Endothelial cell of umbilical vein (primary cell): ENCODE measurements around the gene GUCY1A1. TPM values are rescaled to one million over a fixed set of nuclear protein-coding genes. Genes with fewer than 3 reads are reported as not detected.
"Not testable (repeated sequence)": the region's sequence is repeated elsewhere in the genome, so short reads cannot be mapped to it uniquely, and the experiment has no call there.

Experiments used
- BruUV-seq: library from RNA; stranded (reverse); fragments of 400-500 nt; replicated peaks from 2 replicates; lab custom pipeline; 2021; lab: Mats Ljungman, UMichigan
- CTCF ChIA-PET: fragments of 300-600, 350-600 bp; sonication (Branson Sonifier 250); formaldehyde crosslinking; loops from one replicate; lab custom pipeline; 2021; ENCODE audit warnings: antibody characterized with exemption, inconsistent platforms; lab: Charles Lee
- POLR2A ChIA-PET: fragments of 300-600, 350-600 bp; sonication (Branson Sonifier 250); formaldehyde crosslinking; loops from one replicate; lab custom pipeline; 2021; ENCODE audit warnings: antibody characterized with exemption, inconsistent platforms; lab: Charles Lee
- DNase-seq: peaks from one replicate; pipeline ENCODE4 v3.0.0-alpha.2; 2011; ENCODE audit warnings: low read depth, low spot score
- FAIRE-seq: peaks from 2 replicates; lab custom pipeline; 2011; peaks lifted over from hg19 to GRCh38; lab: Jason Lieb, UNC
- H2AFZ ChIP-seq: 2 replicates; pipeline ENCODE4 v1.6.0; 2012; ENCODE audit warnings: low read depth, low read length, control low read depth, inconsistent platforms
- H3K27ac ChIP-seq: 2 replicates; pipeline ENCODE4 v1.5.1; 2011; ENCODE audit warnings: low read depth, mild to moderate bottlenecking, control low read depth, low read length, moderate library complexity; ENCODE audit not compliant: insufficient read depth
- H3K27me3 ChIP-seq, 2 experiments: 2 replicates each; pipeline versions ENCODE4 v1.6.0 to v1.6.1; 2011; ENCODE audit warnings: low read length in 2 of 2, mixed read lengths in 1 of 2; ENCODE audit not compliant: control insufficient read depth in 2 of 2, insufficient read depth in 2 of 2
- H3K36me3 ChIP-seq, 2 experiments: 2 replicates in 1 of 2; 3 replicates in 1 of 2; pipeline ENCODE4 v1.5.1; 2011; ENCODE audit warnings: low read length in 2 of 2, mild to moderate bottlenecking in 1 of 2, moderate library complexity in 1 of 2; ENCODE audit not compliant: control insufficient read depth in 2 of 2, insufficient read depth in 2 of 2; ENCODE audit errors: extremely low read depth in 1 of 2
- H3K4me1 ChIP-seq: 3 replicates; pipeline ENCODE4 v1.5.1; 2011; ENCODE audit warnings: mild to moderate bottlenecking, low read length; ENCODE audit not compliant: control insufficient read depth, insufficient read depth; ENCODE audit errors: extremely low read depth
- H3K4me2 ChIP-seq: 2 replicates; pipeline ENCODE4 v1.6.1; 2011; ENCODE audit warnings: low read length, control low read depth, mixed read lengths; ENCODE audit not compliant: insufficient read depth
- H3K4me3 ChIP-seq, 3 experiments: fragments of 200-600 bp in 1 of 3; sonication (generic), shearing (Covaris generic) in 1 of 3; replicated peaks in 1 of 3; 2 replicates each; pipeline ENCODE4 v1.5.1; 2011 to 2016; ENCODE audit warnings: control low read depth in 3 of 3, low read length in 3 of 3, mild to moderate bottlenecking in 2 of 3, inconsistent platforms in 1 of 3, low read depth in 1 of 3, moderate library complexity in 1 of 3; ENCODE audit not compliant: insufficient read depth in 1 of 3
- H3K79me2 ChIP-seq: 2 replicates; pipeline ENCODE4 v1.6.0; 2012; ENCODE audit warnings: low read length, inconsistent platforms; ENCODE audit not compliant: control insufficient read depth, insufficient read depth
- H3K9ac ChIP-seq: replicated peaks from 2 replicates; pipeline ENCODE3; 2011; ENCODE audit warnings: low read length, control low read depth; ENCODE audit not compliant: insufficient read depth; ENCODE audit errors: extremely low read depth
- H3K9me1 ChIP-seq: replicated peaks from 3 replicates; pipeline ENCODE4 v1.6.0; 2011; ENCODE audit warnings: mild to moderate bottlenecking, low read length; ENCODE audit not compliant: control insufficient read depth, insufficient read depth; ENCODE audit errors: extremely low read depth
- H3K9me3 ChIP-seq: replicated peaks from 2 replicates; pipeline ENCODE4 v1.5.1; 2012; ENCODE audit warnings: low read length, inconsistent platforms; ENCODE audit not compliant: control insufficient read depth, insufficient read depth
- H4K20me1 ChIP-seq: replicated peaks from 2 replicates; pipeline ENCODE3; 2011; ENCODE audit warnings: mild to moderate bottlenecking, low read length; ENCODE audit not compliant: control insufficient read depth, insufficient read depth; ENCODE audit errors: extremely low read depth
- CTCF ChIP-seq, 2 donors: IDR thresholded peaks; 1 replicate in 1 of 2; 2 replicates in 1 of 2; pipeline ENCODE4 v1.5.1; 2011; ENCODE audit warnings: low read length in 2 of 2, mild to moderate bottlenecking in 2 of 2, moderate library complexity in 2 of 2, control low read depth in 1 of 2, inconsistent platforms in 1 of 2, low read depth in 1 of 2; ENCODE audit not compliant: insufficient read depth in 1 of 2; ENCODE audit errors: extremely low read depth in 1 of 2
- GATA2 ChIP-seq: IDR thresholded peaks from 2 replicates; pipeline ENCODE4 v1.7.0; 2011; ENCODE audit warnings: low read depth, mild to moderate bottlenecking, moderate library complexity, mixed read lengths, low read length; ENCODE audit not compliant: insufficient read length, insufficient read depth
- MAX ChIP-seq: IDR thresholded peaks from 2 replicates; pipeline ENCODE4 v1.6.1; 2011; ENCODE audit not compliant: insufficient read depth, insufficient read length
- MYC ChIP-seq: IDR thresholded peaks from one replicate; pipeline ENCODE4 v1.6.1; 2011; ENCODE audit warnings: mild to moderate bottlenecking, low read depth, low read length
- dilution Hi-C: fragments of 300-500 bp; cut with MboI; formaldehyde crosslinking; loops from one replicate; pipeline ENCODE4 v1.15.0; 2019; ENCODE audit warnings: low sequenced_read_pairs; ENCODE audit not compliant: extremely low pct_ligation_motif_present
- intact Hi-C: fragments of 100-400 bp; cut with micrococcal nuclease; formaldehyde crosslinking; loops from one replicate; pipeline ENCODE4 v1.10.0; 2022
- polyA plus RNA-seq, 4 experiments: library from polyadenylated mRNA; depleted of rRNA in 3 of 4; stranded (reverse) in 3 of 4; unstranded in 1 of 4; fragments of >200 nt; gene quantifications; 2 replicates each; pipeline versions ENCODE4 v1.2.1 to v1.2.3, GENCODE V29; 2011 to 2012; ENCODE audit warnings: missing spikeins in 1 of 4
- total RNA-seq: library from RNA; stranded (reverse); gene quantifications from 2 replicates; pipeline ENCODE4 v1.2.3, GENCODE V29; 2021

GUCY1A1 gene
- total and polyA plus RNA-seq, 2 donors (not counting 3 experiments of a cell fraction or from before 2014, with no cell fraction given) = 1.3 to 4.4 TPM

GRCh38 chr4:155646001-155646400, 20.6 kb upstream of the GUCY1A1 start:
- H2AFZ ChIP-seq = no peak overlapping the region
- H3K9me1 ChIP-seq = no peaks in the 10 kb centered on the region
- H3K79me2 ChIP-seq = no peaks in the 10 kb centered on the region
- FAIRE-seq (no peak), DNase-seq (no peak)
- H3K4me2 ChIP-seq = no peak overlapping the region
- H3K9me3 ChIP-seq = no peaks in the 10 kb centered on the region
- no peak overlapping the region for H3K27ac ChIP-seq
- intact Hi-C loops (no loop called here), dilution Hi-C loops (no loop called here)
- H3K36me3 ChIP-seq = no peaks in the 10 kb centered on the region
- no peaks in the 10 kb centered on the region for H3K27me3 ChIP-seq
- no TSS peak for BruUV-seq
- no peaks in the 10 kb centered on the region for H4K20me1 ChIP-seq
- no peak overlapping the region for H3K4me3 ChIP-seq
- TF ChIP-seq MYC (no peak), GATA2 (no peak), CTCF (IDR thresholded peaks at IDR 0.05; ENCODE audit: extremely low read depth in 1 of 2, insufficient read depth in 1 of 2, low read depth in 1 of 2, low read length in 2 of 2) (no peak), MAX (no peak)
- POLR2A ChIA-PET = no interaction called here
- no peaks in the 10 kb centered on the region for H3K4me1 ChIP-seq
- CTCF ChIA-PET = interaction anchor here (0.8 to 1.1 kb wide), 2 partner anchors 8 to 117 kb away, joined by 3 read pairs; no protein-coding TSS in a partner anchor
- no peak overlapping the region for H3K9ac ChIP-seq

GRCh38 chr4:155650785-155651184, 15.9 kb upstream of the GUCY1A1 start:
- H3K4me3 ChIP-seq, H3K79me2 ChIP-seq, dilution Hi-C loops, DNase-seq, H3K27ac ChIP-seq, FAIRE-seq, POLR2A ChIA-PET, H2AFZ ChIP-seq, H3K9me3 ChIP-seq, H3K4me1 ChIP-seq, H3K36me3 ChIP-seq, H3K9me1 ChIP-seq, H4K20me1 ChIP-seq, BruUV-seq, H3K27me3 ChIP-seq, H3K4me2 ChIP-seq, intact Hi-C loops, H3K9ac ChIP-seq: not testable (repeated sequence)
- CTCF ChIA-PET = interaction anchor here (0.9 to 2.1 kb wide), 3 partner anchors 9 to 22 kb away, joined by 4 to 10 read pairs (median 5); no protein-coding TSS in a partner anchor
